Left forelimb (tissue), 1 donor: ENCODE measurements around the gene LBHD1.
"Not testable (repeated sequence)": the region's sequence is repeated elsewhere in the genome, so short reads cannot be mapped to it uniquely, and the experiment has no call there.

Experiments used
- DNase-seq: peaks from one replicate; pipeline ENCODE4 v3.0.0-alpha.2; 2018; ENCODE audit warnings: low spot score

The LBHD1 gene

GRCh38 chr11:62671608-62672389 is at the start of gene LBHD1, which contains the start of gene UQCC3:
Gene LBHD1 (minus strand): TSS chr11:62672267. CDS start chr11:62670031, 2,236 bp downstream.
Gene UQCC3 (plus strand): TSS chr11:62671673. CDS start chr11:62671746, 73 bp downstream.
- peak; percentile 87 for DNase-seq

- DNase-seq: no peak
Observed at GRCh38 chr11:62719302-62719978, 47.4 kb upstream of the LBHD1 start.

- no peak for DNase-seq
Observed at GRCh38 chr11:62716816-62717215, 44.7 kb upstream of the LBHD1 start.

- no peak for DNase-seq
Observed at GRCh38 chr11:62716206-62716605, 44.1 kb upstream of the LBHD1 start.

GRCh38 chr11:62715150-62716130 is 43.4 kb upstream of the LBHD1 start:
- DNase-seq: no peak

GRCh38 chr11:62713343-62713742 is 41.3 kb upstream of the LBHD1 start:
- DNase-seq: no peak

GRCh38 chr11:62712861-62713260 is 40.8 kb upstream of the LBHD1 start:
- no peak for DNase-seq

GRCh38 chr11:62712276-62712812 is 40.3 kb upstream of the LBHD1 start:
- DNase-seq: no peak

- no peak for DNase-seq
Observed at GRCh38 chr11:62710001-62710345, 37.9 kb upstream of the LBHD1 start.

- peak; percentile 96 for DNase-seq
Observed at GRCh38 chr11:62709247-62710000, 37.4 kb upstream of the LBHD1 start.

GRCh38 chr11:62708793-62709192 is 36.7 kb upstream of the LBHD1 start:
- DNase-seq: no peak

- no peak for DNase-seq
Observed at GRCh38 chr11:62708392-62708791, 36.3 kb upstream of the LBHD1 start.

- DNase-seq: no peak
Observed at GRCh38 chr11:62707277-62707861, 35.3 kb upstream of the LBHD1 start, which contains the start of the genes BSCL2 and GNG3. Gene BSCL2 (minus strand): TSS chr11:62707424. CDS start chr11:62707195, 229 bp downstream. Gene GNG3 (plus strand): TSS chr11:62707676. CDS start chr11:62708296, 620 bp downstream.

- no peak for DNase-seq
Observed at GRCh38 chr11:62706850-62707247, 34.8 kb upstream of the LBHD1 start.

- DNase-seq: peak; percentile 97
Observed at GRCh38 chr11:62705880-62706849, 34.1 kb upstream of the LBHD1 start.

GRCh38 chr11:62705413-62705812 is 33.3 kb upstream of the LBHD1 start:
- no peak for DNase-seq

GRCh38 chr11:62703921-62704320 is 31.9 kb upstream of the LBHD1 start:
- not testable (repeated sequence) for DNase-seq

- no peak for DNase-seq
Observed at GRCh38 chr11:62702246-62702645, 30.2 kb upstream of the LBHD1 start.

GRCh38 chr11:62694455-62695167 is 22.5 kb upstream of the LBHD1 start:
- peak; percentile 78 for DNase-seq
